ENCODE data around the gene ARRDC3.

- TF ChIP-seq EZH2phosphoT487 (IDR thresholded peaks at IDR 0.05; ENCODE audit: insufficient read depth, low read depth) (no peak), EZH2 (IDR thresholded peaks at IDR 0.05; ENCODE audit: insufficient read depth, poor library complexity, severe bottlenecking) (no peak)
These were observed 34.1 kb upstream of the ARRDC3 start for GRCh38 chr5:91417219-91417618.
